HG02981 (cell line): Measurements from ENCODE around the gene FSIP1.
A peak's percentile ranks its signal among the peaks of the same experiment; 100 is the strongest.

Source experiments
- ATAC-seq: cut with Tn5 transposase; IDR thresholded peaks from one replicate; pipeline ENCODE4 v1.9.1; 2021; ENCODE audit warnings: mild to moderate bottlenecking, moderate library complexity; ENCODE audit not compliant: unreplicated experiment

The FSIP1 gene

GRCh38 chr15:39792844-39793335 is 10.2 kb upstream of the FSIP1 start:
- no peak for ATAC-seq

- ATAC-seq = no peak
Measured at GRCh38 chr15:39792025-39792843, 9.6 kb upstream of the FSIP1 start.

- ATAC-seq = no peak
Measured at GRCh38 chr15:39789736-39790135, 7.1 kb upstream of the FSIP1 start.

- ATAC-seq = no peak
Measured at GRCh38 chr15:39788800-39789565, 6.3 kb upstream of the FSIP1 start.

GRCh38 chr15:39788108-39788507 is 5.5 kb upstream of the FSIP1 start:
- peak; percentile 53 for ATAC-seq

GRCh38 chr15:39787479-39787878 is 4.8 kb upstream of the FSIP1 start:
- no peak for ATAC-seq

GRCh38 chr15:39786447-39787056 is 3.9 kb upstream of the FSIP1 start:
- ATAC-seq = no peak

GRCh38 chr15:39785841-39786240 is 3.2 kb upstream of the FSIP1 start:
- no peak for ATAC-seq

GRCh38 chr15:39785139-39785538 is 2.5 kb upstream of the FSIP1 start:
- no peak for ATAC-seq

GRCh38 chr15:39784638-39785037 is 2.0 kb upstream of the FSIP1 start:
- ATAC-seq = no peak

- ATAC-seq = no peak
Measured at GRCh38 chr15:39784125-39784524, 1.5 kb upstream of the FSIP1 start.

- ATAC-seq = no peak
Measured at GRCh38 chr15:39783244-39783820, 691 bp upstream of the FSIP1 start.

- no peak for ATAC-seq
Measured at GRCh38 chr15:39781967-39782302, 706 bp downstream of the FSIP1 start.

- no peak for ATAC-seq
Measured at GRCh38 chr15:39781147-39781966, 1.3 kb downstream of the FSIP1 start.

GRCh38 chr15:39778021-39778420 is 4.6 kb downstream of the FSIP1 start:
- no peak for ATAC-seq

GRCh38 chr15:39777496-39777895 is 5.1 kb downstream of the FSIP1 start:
- no peak for ATAC-seq

- ATAC-seq = no peak
Measured at GRCh38 chr15:39776068-39776467, 6.6 kb downstream of the FSIP1 start.

- ATAC-seq = no peak
Measured at GRCh38 chr15:39774688-39775267, 7.9 kb downstream of the FSIP1 start.

- no peak for ATAC-seq
Measured at GRCh38 chr15:39770748-39771689, 11.6 kb downstream of the FSIP1 start.
